HAP-1 (cell line): ENCODE data around the gene TTF2.

Experiments used
- DNase-seq, 2 experiments: peaks; one replicate each; pipeline ENCODE4 v3.0.0-alpha.2; 2016 to 2020; ENCODE audit warnings: low spot score in 2 of 2
- H3K27me3 ChIP-seq: fragments of 250-450 bp; sonication (Bioruptor Pico); 2 replicates; pipeline ENCODE4 v1.5.1; 2020; ENCODE audit warnings: low read depth, mild to moderate bottlenecking, moderate library complexity
- H3K36me3 ChIP-seq: fragments of 250-450 bp; sonication (Bioruptor Pico); replicated peaks from 2 replicates; pipeline ENCODE4 v1.5.1; 2020; ENCODE audit warnings: mild to moderate bottlenecking
- H3K4me1 ChIP-seq: fragments of 250-450 bp; sonication (Bioruptor Pico); 2 replicates; pipeline ENCODE4 v1.5.1; 2020; ENCODE audit warnings: mild to moderate bottlenecking
- H3K4me3 ChIP-seq: fragments of 250-450 bp; sonication (Bioruptor Pico); 2 replicates; pipeline ENCODE4 v1.5.1; 2020; ENCODE audit warnings: mild to moderate bottlenecking, moderate library complexity
- H3K9me3 ChIP-seq: fragments of 250-450 bp; sonication (Bioruptor Pico); 2 replicates; pipeline ENCODE4 v1.5.1; 2020; ENCODE audit warnings: mild to moderate bottlenecking, moderate library complexity
- in situ Hi-C: fragments of 300-500 bp; cut with MboI; formaldehyde crosslinking; loops from 3 replicates; pipeline ENCODE4 v1.14.3; 2020; ENCODE audit warnings: low sequenced_read_pairs, inconsistent platforms, mixed read lengths

The TTF2 gene

DNA sequence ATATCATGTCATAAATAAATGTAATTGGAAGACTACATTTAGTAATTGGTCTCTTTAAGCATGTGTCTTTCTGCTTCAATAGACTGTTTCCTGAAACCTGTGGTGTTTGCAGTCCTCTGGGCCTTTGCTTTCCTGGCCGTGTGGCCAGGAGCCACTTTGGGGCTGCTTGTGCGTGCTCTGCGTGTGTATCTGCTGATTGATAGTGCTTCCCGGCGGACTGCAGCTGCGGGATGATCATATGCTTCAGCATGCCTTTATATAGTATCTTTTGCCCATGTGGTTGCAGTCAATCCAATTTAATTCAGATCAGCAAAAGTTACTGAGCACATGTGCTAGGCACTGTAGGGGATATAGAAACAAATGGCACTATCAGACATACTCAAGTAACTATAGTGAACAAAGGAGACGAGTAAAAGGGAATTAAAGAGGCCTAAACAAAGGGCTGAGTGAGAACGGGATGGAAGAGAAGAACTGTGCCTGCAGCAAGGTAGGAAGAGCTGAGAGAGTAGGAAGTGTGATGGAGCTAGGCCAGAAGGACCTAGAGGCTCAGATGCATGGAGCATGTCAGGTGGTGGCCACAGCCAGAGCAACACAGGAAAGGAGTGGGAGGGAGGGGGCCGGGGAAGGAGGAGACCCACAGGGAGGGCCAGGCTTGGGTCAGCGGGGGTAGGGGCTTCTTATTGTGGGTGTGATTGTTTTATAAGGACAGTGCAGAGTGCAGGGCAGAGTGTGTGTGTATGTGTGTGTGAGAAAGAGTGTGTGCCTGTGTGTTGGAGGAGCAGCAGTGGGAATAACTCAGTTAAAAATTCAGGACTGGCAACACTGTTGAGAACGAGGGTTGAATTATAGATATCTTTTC, 27.2 kb upstream of the TTF2 start:
- H3K36me3 ChIP-seq = peaks cover 2% of the 10 kb centered on the region; the same call in 1 of the 2 replicates
- no peak overlapping the region for H3K4me3 ChIP-seq
- H3K9me3 ChIP-seq = no peaks in the 10 kb centered on the region
- H3K27me3 ChIP-seq = no peaks in the 10 kb centered on the region
- no peak for DNase-seq
- in situ Hi-C loops = no loop called here
- no peaks in the 10 kb centered on the region; the same call in 1 of the 2 replicates for H3K4me1 ChIP-seq

DNA sequence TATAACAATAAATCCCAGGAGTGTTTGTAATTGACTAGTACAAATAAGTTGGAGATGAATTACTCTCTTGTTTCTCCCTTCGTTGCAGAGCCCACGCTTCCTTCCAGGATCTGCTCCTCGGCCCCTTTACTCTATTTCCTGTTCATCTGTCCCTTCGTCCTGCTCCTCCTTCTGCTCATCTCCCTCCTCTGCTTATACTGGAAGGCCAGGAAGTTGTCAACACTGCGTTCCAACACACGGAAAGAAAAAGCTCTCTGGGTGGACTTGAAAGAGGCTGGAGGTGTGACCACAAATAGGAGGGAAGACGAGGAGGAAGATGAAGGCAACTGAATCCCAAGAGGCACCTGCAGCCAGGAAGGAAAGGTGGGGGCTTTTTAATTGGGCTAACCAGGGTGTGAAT, 26.4 kb upstream of the TTF2 start:
- Histone ChIP-seq H3K4me1 (no peaks in the 10 kb centered on the region; the same call in 1 of the 2 replicates), H3K27me3 (no peaks in the 10 kb centered on the region), H3K9me3 (no peaks in the 10 kb centered on the region), H3K36me3 (peaks cover 3% of the 10 kb centered on the region; the same call in 1 of the 2 replicates), H3K4me3 (no peak overlapping the region)
- in situ Hi-C loops = no loop called here
- no peak for DNase-seq

DNA sequence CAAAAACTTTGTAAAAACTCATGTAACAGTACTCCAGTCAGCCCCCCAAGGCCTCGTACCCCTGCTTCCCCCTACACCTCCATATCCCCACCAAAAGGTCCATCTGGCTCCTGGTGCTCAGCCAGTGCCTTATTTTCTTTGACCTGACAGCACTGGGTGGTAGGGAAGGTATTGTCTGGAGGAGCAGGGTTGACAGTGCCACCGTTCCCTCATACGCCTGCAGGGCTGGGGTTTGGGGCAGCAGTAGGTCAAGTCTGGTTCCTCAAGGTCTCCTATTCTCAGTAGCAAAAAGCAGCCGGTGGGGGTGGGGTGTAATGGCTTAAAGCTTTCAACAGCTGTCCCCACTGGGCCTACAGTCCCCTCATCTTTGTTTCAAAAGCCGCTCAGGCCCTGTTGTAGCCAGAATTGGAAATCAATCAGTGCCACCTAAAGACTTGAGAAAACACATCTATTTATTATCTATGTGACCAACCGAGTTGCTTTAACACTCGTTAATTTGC, 25.3 kb upstream of the TTF2 start:
- Histone ChIP-seq H3K36me3 (peaks cover 3% of the 10 kb centered on the region; the same call in 1 of the 2 replicates), H3K4me3 (no peak overlapping the region), H3K27me3 (no peaks in the 10 kb centered on the region), H3K4me1 (no peaks in the 10 kb centered on the region; the same call in 1 of the 2 replicates), H3K9me3 (no peaks in the 10 kb centered on the region)
- no peak for DNase-seq
- in situ Hi-C loops = no loop called here

DNA sequence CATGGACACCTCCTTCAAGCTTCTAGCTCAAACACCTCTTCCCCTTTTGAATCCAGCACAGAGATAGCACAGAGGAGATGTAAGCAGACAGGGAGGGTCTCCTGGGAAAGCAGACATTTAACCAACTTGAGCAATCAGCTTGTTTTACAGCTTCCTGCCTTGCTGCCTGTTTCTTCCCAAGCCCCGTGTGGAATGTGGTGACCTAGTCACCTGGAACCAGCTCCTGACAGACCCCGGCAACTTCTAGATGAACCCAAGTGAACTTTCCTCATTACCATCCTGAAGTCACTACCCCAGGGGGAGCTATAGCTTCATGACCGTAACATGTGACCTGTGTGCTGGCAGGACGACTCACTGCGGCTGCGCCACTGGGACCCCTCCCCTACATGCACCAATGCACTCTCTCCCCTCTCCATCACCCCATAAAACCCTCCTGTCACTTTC, 24.1 kb upstream of the TTF2 start:
- Histone ChIP-seq H3K9me3 (no peaks in the 10 kb centered on the region), H3K4me3 (no peak overlapping the region), H3K36me3 (peaks cover 3% of the 10 kb centered on the region; the same call in 1 of the 2 replicates), H3K4me1 (no peaks in the 10 kb centered on the region; the same call in 1 of the 2 replicates), H3K27me3 (no peaks in the 10 kb centered on the region)
- in situ Hi-C loops = no loop called here
- DNase-seq = no peak

GRCh38 chr1:117037802-117038201, 22.3 kb upstream of the TTF2 start:
- H3K4me1 ChIP-seq = no peaks in the 10 kb centered on the region; the same call in 1 of the 2 replicates
- in situ Hi-C loops = no loop called here
- no peak for DNase-seq

DNA sequence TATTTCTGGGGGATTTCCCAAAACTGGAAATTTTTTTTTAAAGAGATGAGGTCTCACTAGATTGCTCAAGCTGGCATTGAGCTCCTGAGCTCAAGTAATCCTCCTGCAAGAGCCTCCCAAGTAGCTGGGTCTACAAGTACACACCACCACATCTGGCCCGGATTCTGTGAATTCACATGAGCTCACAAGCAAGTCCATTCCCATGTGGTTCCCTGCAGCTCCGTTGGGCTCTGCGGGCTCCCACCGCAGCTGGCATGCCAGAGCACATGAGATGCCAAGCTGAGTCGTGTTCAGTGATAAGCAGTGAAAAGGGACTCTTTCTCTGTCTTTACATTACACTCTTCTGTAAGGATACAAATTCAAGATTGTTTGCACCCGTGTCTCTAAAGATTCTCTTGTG, 21.9 kb upstream of the TTF2 start:
- no peak overlapping the region for H3K4me3 ChIP-seq
- H3K9me3 ChIP-seq = no peaks in the 10 kb centered on the region
- 0 out of 2 replicates have a peak, but pooled peaks cover 3% of the 10 kb centered on the region for H3K36me3 ChIP-seq
- no peaks in the 10 kb centered on the region for H3K27me3 ChIP-seq
- in situ Hi-C loops = no loop called here
- DNase-seq = no peak
- H3K4me1 ChIP-seq = no peaks in the 10 kb centered on the region; the same call in 1 of the 2 replicates

More at GRCh38 chr1:117037802-117038201, 22.3 kb upstream of the TTF2 start:
- 0 out of 2 replicates have a peak, but pooled peaks cover 3% of the 10 kb centered on the region for H3K36me3 ChIP-seq
- no peak overlapping the region for H3K4me3 ChIP-seq
- H3K27me3 ChIP-seq = no peaks in the 10 kb centered on the region
- no peaks in the 10 kb centered on the region for H3K9me3 ChIP-seq

DNA sequence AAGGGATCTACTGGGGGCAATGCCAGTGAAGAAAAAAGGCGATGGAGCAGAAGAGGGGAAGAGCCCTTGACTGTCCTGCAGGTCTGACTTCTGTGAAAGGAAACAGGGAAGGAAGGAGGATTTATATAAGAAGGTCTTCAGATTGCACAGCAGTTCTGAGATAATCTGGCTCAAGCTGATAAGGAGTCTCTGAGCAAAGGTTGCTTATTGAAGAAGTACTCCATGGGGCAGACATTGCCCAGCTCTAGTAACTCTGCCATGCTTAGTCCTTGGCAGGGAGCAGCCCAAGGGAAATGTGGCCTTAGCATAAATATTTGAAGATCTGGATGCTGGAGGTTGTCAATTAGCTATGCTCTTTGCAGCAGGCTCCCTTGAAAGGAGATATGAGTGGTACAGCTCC, 15.9 kb upstream of the TTF2 start:
- DNase-seq = no peak
- Histone ChIP-seq H3K36me3 (no peaks in the 10 kb centered on the region; the same call in none of the 2 replicates), H3K4me3 (no peak overlapping the region), H3K27me3 (no peaks in the 10 kb centered on the region), H3K9me3 (no peaks in the 10 kb centered on the region), H3K4me1 (peaks cover 5% of the 10 kb centered on the region)
- in situ Hi-C loops = no loop called here

- H3K36me3 ChIP-seq = peaks cover 3% of the 10 kb centered on the region
- peak; percentile 30 to 35 for DNase-seq
- no peaks in the 10 kb centered on the region for H3K27me3 ChIP-seq
- in situ Hi-C loops = no loop called here
- H3K4me3 ChIP-seq = no peak overlapping the region
- no peaks in the 10 kb centered on the region for H3K9me3 ChIP-seq
- H3K4me1 ChIP-seq = peaks cover 5% of the 10 kb centered on the region
Measured at GRCh38 chr1:117045644-117046043, 14.5 kb upstream of the TTF2 start.

DNA sequence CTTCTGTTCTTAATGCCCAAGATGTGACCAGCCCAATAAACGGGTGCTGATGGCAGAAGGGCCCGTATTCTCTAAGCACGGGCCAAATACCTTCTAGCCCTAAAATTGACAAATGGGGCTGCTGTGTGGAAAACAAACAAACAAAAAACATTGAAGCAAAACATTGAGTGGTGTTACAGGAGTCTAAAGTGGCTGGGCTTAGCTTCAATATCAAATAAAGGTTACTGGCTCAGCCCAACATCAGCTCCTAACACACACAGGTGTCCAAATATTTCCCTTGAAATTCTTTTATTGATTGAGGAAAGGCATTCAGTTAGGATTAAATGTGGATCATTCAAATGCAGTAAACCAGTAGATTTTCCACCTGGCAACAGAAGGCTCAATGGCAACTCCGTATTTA, 13.3 kb upstream of the TTF2 start:
- in situ Hi-C loops = no loop called here
- H3K4me3 ChIP-seq = no peak overlapping the region
- no peaks in the 10 kb centered on the region for H3K27me3 ChIP-seq
- no peak for DNase-seq
- H3K36me3 ChIP-seq = peaks cover 3% of the 10 kb centered on the region
- no peaks in the 10 kb centered on the region for H3K9me3 ChIP-seq
- peaks cover 5% of the 10 kb centered on the region for H3K4me1 ChIP-seq

GRCh38 chr1:117047271-117047670, 12.9 kb upstream of the TTF2 start:
- in situ Hi-C loops = no loop called here

DNA sequence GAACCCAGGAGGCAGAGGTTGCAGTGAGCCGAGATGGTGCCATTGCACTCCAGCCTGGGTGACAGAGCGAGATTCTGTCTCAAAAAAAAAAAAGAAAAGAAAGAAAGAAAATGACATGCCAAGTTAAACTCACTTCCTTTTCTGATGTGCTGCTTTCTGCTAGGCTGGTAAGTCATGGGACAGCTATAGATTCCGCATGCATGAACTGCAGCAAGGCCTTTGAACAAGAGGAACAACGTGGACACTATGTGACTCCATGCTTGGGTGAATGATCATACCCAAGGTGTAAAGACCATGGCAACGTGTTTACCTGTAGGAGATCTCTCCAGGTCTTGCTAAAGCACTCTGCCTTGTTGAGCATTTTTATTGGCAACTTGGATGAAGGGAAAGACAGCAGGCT, 10.3 kb upstream of the TTF2 start:
- in situ Hi-C loops = loop anchor here (5.0 to 25.0 kb wide), 2 partner anchors 308 to 463 kb away; no protein-coding TSS in a partner anchor
- peaks cover 3% of the 10 kb centered on the region for H3K36me3 ChIP-seq

More at GRCh38 chr1:117047271-117047670, 12.9 kb upstream of the TTF2 start:
- Histone ChIP-seq H3K9me3 (no peaks in the 10 kb centered on the region), H3K4me3 (no peak overlapping the region), H3K27me3 (no peaks in the 10 kb centered on the region), H3K4me1 (peaks cover 5% of the 10 kb centered on the region), H3K36me3 (peaks cover 3% of the 10 kb centered on the region)
- DNase-seq = no peak

GRCh38 chr1:117051224-117052064, 8.7 kb upstream of the TTF2 start:
- Histone ChIP-seq H3K36me3 (peaks cover 3% of the 10 kb centered on the region), H3K9me3 (no peaks in the 10 kb centered on the region), H3K4me3 (no peak overlapping the region), H3K4me1 (no peaks in the 10 kb centered on the region), H3K27me3 (no peaks in the 10 kb centered on the region)
- DNase-seq = no peak
- in situ Hi-C loops = loop anchor here (5.0 to 25.0 kb wide), 2 partner anchors 309 to 464 kb away; no protein-coding TSS in a partner anchor

More for the DNA sequence above, 10.3 kb upstream of the TTF2 start:
- DNase-seq = no peak
- H3K27me3 ChIP-seq = no peaks in the 10 kb centered on the region
- peaks cover 5% of the 10 kb centered on the region for H3K4me1 ChIP-seq
- no peaks in the 10 kb centered on the region for H3K9me3 ChIP-seq
- no peak overlapping the region for H3K4me3 ChIP-seq

DNA sequence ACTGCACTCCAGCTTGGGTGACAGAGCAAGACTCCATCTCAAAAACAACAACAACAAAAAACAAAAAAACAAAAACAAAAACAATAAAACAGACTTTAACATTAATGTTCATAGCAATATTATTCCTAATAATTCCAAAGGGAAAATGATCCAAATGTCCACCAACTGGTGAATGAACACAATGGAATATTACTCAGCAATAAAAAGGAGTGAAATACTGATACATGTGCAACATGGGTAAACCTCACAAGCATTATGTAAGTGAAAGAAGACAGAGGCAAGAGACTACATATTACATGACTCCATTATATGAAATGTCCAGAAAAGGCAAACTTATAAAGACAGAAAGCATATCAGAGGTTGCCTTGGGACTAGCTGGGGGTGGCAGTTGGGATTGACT, 6.1 kb upstream of the TTF2 start:
- Histone ChIP-seq H3K4me1 (peaks cover 5% of the 10 kb centered on the region), H3K9me3 (no peaks in the 10 kb centered on the region), H3K4me3 (no peak overlapping the region), H3K27me3 (no peaks in the 10 kb centered on the region), H3K36me3 (peaks cover 3% of the 10 kb centered on the region)
- in situ Hi-C loops = loop anchor here (5.0 to 25.0 kb wide), 2 partner anchors 312 to 467 kb away; no protein-coding TSS in a partner anchor
- DNase-seq = no peak
